IPS DF 6.9 (cell line): ENCODE results near the gene NRXN3.

Source experiments
- DNase-seq: peaks from one replicate; pipeline ENCODE4 v3.0.0-alpha.2; 2013; ENCODE audit warnings: low read depth, low spot score
- H3K27ac ChIP-seq: one replicate; pipeline ENCODE4 v1.5.1; 2013; ENCODE audit warnings: low read length, control low read depth
- H3K27me3 ChIP-seq: 2 replicates; pipeline ENCODE4 v1.6.1; 2013; ENCODE audit warnings: mild to moderate bottlenecking, low read length; ENCODE audit not compliant: control insufficient read depth, insufficient read depth
- H3K36me3 ChIP-seq: 2 replicates; pipeline ENCODE4 v1.6.1; 2013; ENCODE audit warnings: low read length; ENCODE audit not compliant: control insufficient read depth, insufficient read depth
- H3K4me1 ChIP-seq: 2 replicates; pipeline ENCODE4 v1.6.1; 2013; ENCODE audit warnings: low read length; ENCODE audit not compliant: control insufficient read depth, insufficient read depth
- H3K4me3 ChIP-seq: 2 replicates; pipeline ENCODE4 v1.5.1; 2013; ENCODE audit warnings: mild to moderate bottlenecking, low read length
- H3K9me3 ChIP-seq: 2 replicates; pipeline ENCODE4 v1.6.1; 2013; ENCODE audit warnings: low read length, inconsistent platforms; ENCODE audit not compliant: control insufficient read depth, insufficient read depth
- WGBS: extraction: QIAGEN DNeasy Blood & Tissue Kit; methylation state at CpG from one replicate; pipeline ENCODE4 v1.1.7; 2013; ENCODE audit warnings: mixed read lengths, missing lambda C conversion rate; ENCODE audit not compliant: insufficient read length, insufficient coverage; 5-methylcytosine and 5-hydroxymethylcytosine counted together

NRXN3 gene

GRCh38 chr14:78240567-78240966 is 70.4 kb downstream of the NRXN3 start:
- Histone ChIP-seq H3K4me3 (no peak overlapping the region), H3K27ac (no peak overlapping the region), H3K4me1 (no peaks in the 10 kb centered on the region), H3K9me3 (no peaks in the 10 kb centered on the region), H3K36me3 (no peaks in the 10 kb centered on the region), H3K27me3 (no peaks in the 10 kb centered on the region)
- no CpG with 5 or more reads among the region's 3 CpGs for WGBS
- DNase-seq: no peak

- Histone ChIP-seq H3K9me3 (no peaks in the 10 kb centered on the region), H3K36me3 (no peaks in the 10 kb centered on the region), H3K27me3 (no peaks in the 10 kb centered on the region), H3K4me3 (no peak overlapping the region), H3K4me1 (no peaks in the 10 kb centered on the region), H3K27ac (no peak overlapping the region)
- WGBS: no CpG with 5 or more reads among the region's 5 CpGs
- no peak for DNase-seq
Observed at GRCh38 chr14:78242086-78242485, 71.9 kb downstream of the NRXN3 start.

- H3K9me3 ChIP-seq: no peaks in the 10 kb centered on the region
- no peaks in the 10 kb centered on the region for H3K27me3 ChIP-seq
- H3K36me3 ChIP-seq: no peaks in the 10 kb centered on the region
- no peak for DNase-seq
- no peak overlapping the region for H3K27ac ChIP-seq
- H3K4me3 ChIP-seq: no peak overlapping the region
- no peaks in the 10 kb centered on the region for H3K4me1 ChIP-seq
- no CpG with 5 or more reads among the region's 20 CpGs for WGBS
Observed at GRCh38 chr14:78243187-78243586, 73.0 kb downstream of the NRXN3 start.

- no peak overlapping the region for H3K4me3 ChIP-seq
- no peak for DNase-seq
- H3K9me3 ChIP-seq: no peaks in the 10 kb centered on the region
- no peaks in the 10 kb centered on the region for H3K36me3 ChIP-seq
- H3K27me3 ChIP-seq: no peaks in the 10 kb centered on the region
- H3K27ac ChIP-seq: no peak overlapping the region
- H3K4me1 ChIP-seq: no peaks in the 10 kb centered on the region
- no CpG with 5 or more reads among the region's 1 CpG for WGBS
Observed at GRCh38 chr14:78245238-78245637, 75.1 kb downstream of the NRXN3 start.

- DNase-seq: no peak
- Histone ChIP-seq H3K4me1 (no peaks in the 10 kb centered on the region), H3K9me3 (no peaks in the 10 kb centered on the region), H3K36me3 (no peaks in the 10 kb centered on the region), H3K4me3 (no peak overlapping the region), H3K27ac (no peak overlapping the region), H3K27me3 (no peaks in the 10 kb centered on the region)
- no CpG with 5 or more reads among the region's 3 CpGs for WGBS
Observed at GRCh38 chr14:78248501-78249090, 78.4 kb downstream of the NRXN3 start.

GRCh38 chr14:78251308-78251707 is 81.1 kb downstream of the NRXN3 start:
- Histone ChIP-seq H3K9me3 (no peaks in the 10 kb centered on the region), H3K36me3 (no peaks in the 10 kb centered on the region), H3K27me3 (no peaks in the 10 kb centered on the region), H3K4me3 (no peak overlapping the region), H3K4me1 (no peaks in the 10 kb centered on the region), H3K27ac (no peak overlapping the region)
- WGBS: no CpG with 5 or more reads among the region's 5 CpGs
- DNase-seq: no peak

- Histone ChIP-seq H3K27me3 (no peaks in the 10 kb centered on the region), H3K36me3 (no peaks in the 10 kb centered on the region), H3K4me1 (no peaks in the 10 kb centered on the region), H3K4me3 (no peak overlapping the region), H3K27ac (no peak overlapping the region), H3K9me3 (no peaks in the 10 kb centered on the region)
- no peak for DNase-seq
- no CpG with 5 or more reads among the region's 3 CpGs for WGBS
Observed at GRCh38 chr14:78253986-78254385, 83.8 kb downstream of the NRXN3 start.

GRCh38 chr14:78254911-78255461 is 84.8 kb downstream of the NRXN3 start:
- DNase-seq: no peak
- Histone ChIP-seq H3K36me3 (no peaks in the 10 kb centered on the region), H3K27ac (no peak overlapping the region), H3K9me3 (no peaks in the 10 kb centered on the region), H3K4me3 (no peak overlapping the region), H3K4me1 (no peaks in the 10 kb centered on the region), H3K27me3 (no peaks in the 10 kb centered on the region)
- no CpG with 5 or more reads among the region's 9 CpGs for WGBS

GRCh38 chr14:78259831-78260230 is 89.7 kb downstream of the NRXN3 start:
- no peak overlapping the region for H3K4me3 ChIP-seq
- WGBS: no CpG with 5 or more reads among the region's 6 CpGs

GRCh38 chr14:78278464-78279250 is 108.5 kb downstream of the NRXN3 start:
- Histone ChIP-seq H3K27ac (no peak overlapping the region), H3K4me1 (peaks cover 2% of the 10 kb centered on the region; the same call in 1 of the 2 replicates), H3K27me3 (no peaks in the 10 kb centered on the region), H3K4me3 (no peak overlapping the region), H3K9me3 (no peaks in the 10 kb centered on the region), H3K36me3 (no peaks in the 10 kb centered on the region)
- no peak for DNase-seq
- no CpG with 5 or more reads among the region's 2 CpGs for WGBS

More at GRCh38 chr14:78259831-78260230, 89.7 kb downstream of the NRXN3 start:
- no peaks in the 10 kb centered on the region for H3K27me3 ChIP-seq
- DNase-seq: no peak
- no peaks in the 10 kb centered on the region for H3K9me3 ChIP-seq
- no peaks in the 10 kb centered on the region for H3K4me1 ChIP-seq
- H3K36me3 ChIP-seq: no peaks in the 10 kb centered on the region
- no peak overlapping the region for H3K27ac ChIP-seq
